B cell (primary cell): Measurements from ENCODE around the gene TSHZ3. TPM values are rescaled to one million over a fixed set of nuclear protein-coding genes. Genes with fewer than 3 reads are reported as not detected.

Experiments
- ATAC-seq: fragments of 200-7000 bp; cut with Tn5 transposase; one replicate; pipeline ENCODE4 v1.10.0; 2021; ENCODE audit warnings: low read depth, mild to moderate bottlenecking, moderate number of reproducible peaks, moderate library complexity
- CTCF ChIA-PET: fragments of 350-600 bp; sonication (Branson Sonifier 250); formaldehyde crosslinking; loops from one replicate; lab custom pipeline; 2021; ENCODE audit warnings: antibody characterized with exemption, inconsistent platforms; lab: Charles Lee
- POLR2A ChIA-PET: fragments of 350-600 bp; sonication (Branson Sonifier 250); formaldehyde crosslinking; loops from one replicate; lab custom pipeline; 2021; ENCODE audit warnings: antibody characterized with exemption; lab: Charles Lee
- DNase-seq: peaks from one replicate; pipeline ENCODE4 v3.0.0; 2013
- H2AFZ ChIP-seq: 2 replicates; pipeline ENCODE4 v1.6.1; 2012; ENCODE audit warnings: mild to moderate bottlenecking, low read depth, low read length; ENCODE audit not compliant: insufficient read depth, poor library complexity, severe bottlenecking
- H3K27ac ChIP-seq, 2 donors: 1 replicate in 1 of 2; 2 replicates in 1 of 2; pipeline ENCODE4 v1.5.1; 2012 to 2013; ENCODE audit warnings: low read length in 2 of 2, mild to moderate bottlenecking in 2 of 2, moderate library complexity in 1 of 2
- H3K27me3 ChIP-seq, 4 experiments: fragments of 200-600 bp in 1 of 4; sonication (generic) in 1 of 4; replicated peaks in 1 of 4; 1 replicate in 2 of 4; 2 replicates in 2 of 4; pipeline versions ENCODE4 v1.6.1 to v1.7.0; 2013 to 2016; ENCODE audit warnings: low read length in 3 of 4, mild to moderate bottlenecking in 2 of 4, mixed read lengths in 1 of 4, moderate library complexity in 1 of 4; ENCODE audit not compliant: insufficient read depth in 4 of 4, control insufficient read depth in 3 of 4; ENCODE audit errors: control extremely low read depth in 1 of 4
- H3K36me3 ChIP-seq, 2 experiments: replicated peaks in 1 of 2; 1 replicate in 1 of 2; 2 replicates in 1 of 2; pipeline versions ENCODE4 v1.6.1 to v1.7.1; 2013; ENCODE audit warnings: low read length in 1 of 2; ENCODE audit not compliant: insufficient read depth in 2 of 2, control insufficient read depth in 1 of 2; ENCODE audit errors: control extremely low read depth in 1 of 2, extremely low read depth in 1 of 2
- H3K4me1 ChIP-seq, 2 donors: fragments of 200-600 bp in 1 of 2; sonication (generic) in 1 of 2; 1 replicate in 1 of 2; 2 replicates in 1 of 2; pipeline versions ENCODE4 v1.5.1 to v1.6.1; 2013 to 2017; ENCODE audit warnings: low read length in 2 of 2; ENCODE audit not compliant: control insufficient read depth in 2 of 2, insufficient read depth in 2 of 2
- H3K4me2 ChIP-seq: replicated peaks from 2 replicates; pipeline ENCODE3; 2012; ENCODE audit warnings: mild to moderate bottlenecking, low read depth, low read length; ENCODE audit not compliant: poor library complexity, severe bottlenecking
- H3K4me3 ChIP-seq, 5 experiments: fragments of 200-600 bp in 1 of 5; sonication (generic) in 1 of 5; 1 replicate in 3 of 5; 2 replicates in 2 of 5; pipeline versions ENCODE4 v1.5.1 to v1.7.0; 2011 to 2016; ENCODE audit warnings: low read length in 4 of 5, mild to moderate bottlenecking in 4 of 5, low read depth in 2 of 5, control low read depth in 1 of 5, moderate library complexity in 1 of 5; ENCODE audit not compliant: insufficient read depth in 1 of 5; ENCODE audit errors: control extremely low read depth in 1 of 5, extremely low read depth in 1 of 5
- H3K79me2 ChIP-seq: fragments of 200-600 bp; sonication (generic); one replicate; pipeline ENCODE4 v1.6.0; 2016; ENCODE audit warnings: low read length; ENCODE audit not compliant: control insufficient read depth, insufficient read depth
- H3K9ac ChIP-seq: fragments of 200-600 bp; sonication (generic); 2 replicates; pipeline ENCODE4 v1.6.1; 2017; ENCODE audit warnings: mild to moderate bottlenecking, low read length, moderate library complexity
- H3K9me3 ChIP-seq, 3 donors: one replicate each; pipeline versions ENCODE4 v1.6.1 to v1.7.1; 2013; ENCODE audit warnings: low read length in 2 of 3; ENCODE audit not compliant: control insufficient read depth in 2 of 3, insufficient read depth in 1 of 3; ENCODE audit errors: control extremely low read depth in 1 of 3
- H4K20me1 ChIP-seq: 2 replicates; pipeline ENCODE4 v1.6.0; 2012; ENCODE audit warnings: mild to moderate bottlenecking, low read length; ENCODE audit not compliant: insufficient read depth, control insufficient read depth, poor library complexity, severe bottlenecking
- H3K27ac Mint-ChIP-seq: one replicate; pipeline ENCODE4 v1.8.0; 2021; ENCODE audit warnings: mixed read lengths
- H3K27me3 Mint-ChIP-seq: one replicate; pipeline ENCODE4 v1.8.0; 2021; ENCODE audit warnings: mixed read lengths
- H3K4me1 Mint-ChIP-seq: one replicate; pipeline ENCODE4 v1.8.0; 2021; ENCODE audit warnings: mixed read lengths
- H3K4me3 Mint-ChIP-seq: one replicate; pipeline ENCODE4 v1.8.0; 2021; ENCODE audit warnings: mixed read lengths
- H3K9me3 Mint-ChIP-seq: one replicate; pipeline ENCODE4 v1.8.0; 2022; ENCODE audit warnings: mixed read lengths; ENCODE audit not compliant: insufficient read depth
- EZH2 ChIP-seq: IDR thresholded peaks from 2 replicates; pipeline ENCODE4 v1.6.1; 2012; ENCODE audit warnings: borderline replicate concordance, low read depth, mild to moderate bottlenecking, moderate library complexity, low read length; ENCODE audit not compliant: insufficient read depth, poor library complexity, severe bottlenecking
- WGBS: methylation state at CpG from one replicate; pipeline ENCODE4 v1.1.5; 2013; ENCODE audit warnings: missing lambda C conversion rate; ENCODE audit not compliant: insufficient coverage; 5-methylcytosine and 5-hydroxymethylcytosine counted together
- intact Hi-C: fragments of 100-400 bp; cut with micrococcal nuclease; formaldehyde crosslinking; loops from one replicate; pipeline ENCODE4 v1.10.0; 2022
- polyA plus RNA-seq: library from polyadenylated mRNA; depleted of rRNA; stranded (reverse); fragments of >200 nt; gene quantifications from 2 replicates; pipeline ENCODE4 v1.2.3, GENCODE V29; 2012
- total RNA-seq, 2 donors: library from RNA; stranded (reverse); fragments of 120-200 nt in 1 of 2; gene quantifications; 1 replicate in 1 of 2; 2 replicates in 1 of 2; pipeline versions ENCODE4 v1.2.3 to v1.2.4, GENCODE V29; 2013 to 2022
- TF ChIP-seq, protein P1 (sequence below): fragments of 200-600 bp; IDR thresholded peaks from one replicate; pipeline ENCODE4 v1.8.0; 2022; ENCODE audit warnings: antibody characterized with exemption, mild to moderate bottlenecking

The TSHZ3 gene
- total and polyA plus RNA-seq, 2 donors (not counting 1 experiment from before 2014, with no cell fraction given) = 0.03 to 0.34 TPM

DNA sequence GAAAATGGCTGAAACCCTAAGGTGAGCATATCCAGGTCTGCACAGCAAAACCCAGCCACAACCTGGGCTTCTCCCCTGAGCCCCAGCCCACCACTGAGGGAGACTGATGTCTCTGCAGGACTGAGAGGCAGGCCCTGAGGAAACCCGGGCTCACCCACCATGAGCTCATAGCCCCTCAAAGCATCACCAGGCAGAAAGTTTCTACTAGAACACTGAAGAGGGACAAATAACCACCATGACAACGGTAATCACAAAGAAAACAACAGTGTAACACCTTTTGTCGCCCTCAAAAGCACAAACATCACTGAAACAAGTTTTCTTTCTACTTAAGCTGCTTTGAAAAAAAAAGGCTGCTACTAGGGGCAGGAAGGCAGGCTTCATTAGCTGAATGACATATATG lies 29.8 kb downstream of the TSHZ3 start:
- CTCF ChIA-PET = no interaction called here
- no peak overlapping the region for H3K27ac Mint-ChIP-seq
- TF ChIP-seq EZH2 = no peak
- TF ChIP-seq, protein P1, sequence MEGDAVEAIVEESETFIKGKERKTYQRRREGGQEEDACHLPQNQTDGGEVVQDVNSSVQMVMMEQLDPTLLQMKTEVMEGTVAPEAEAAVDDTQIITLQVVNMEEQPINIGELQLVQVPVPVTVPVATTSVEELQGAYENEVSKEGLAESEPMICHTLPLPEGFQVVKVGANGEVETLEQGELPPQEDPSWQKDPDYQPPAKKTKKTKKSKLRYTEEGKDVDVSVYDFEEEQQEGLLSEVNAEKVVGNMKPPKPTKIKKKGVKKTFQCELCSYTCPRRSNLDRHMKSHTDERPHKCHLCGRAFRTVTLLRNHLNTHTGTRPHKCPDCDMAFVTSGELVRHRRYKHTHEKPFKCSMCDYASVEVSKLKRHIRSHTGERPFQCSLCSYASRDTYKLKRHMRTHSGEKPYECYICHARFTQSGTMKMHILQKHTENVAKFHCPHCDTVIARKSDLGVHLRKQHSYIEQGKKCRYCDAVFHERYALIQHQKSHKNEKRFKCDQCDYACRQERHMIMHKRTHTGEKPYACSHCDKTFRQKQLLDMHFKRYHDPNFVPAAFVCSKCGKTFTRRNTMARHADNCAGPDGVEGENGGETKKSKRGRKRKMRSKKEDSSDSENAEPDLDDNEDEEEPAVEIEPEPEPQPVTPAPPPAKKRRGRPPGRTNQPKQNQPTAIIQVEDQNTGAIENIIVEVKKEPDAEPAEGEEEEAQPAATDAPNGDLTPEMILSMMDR = no peak
- Histone ChIP-seq H3K36me3 (no peaks in the 10 kb centered on the region), H2AFZ (no peak overlapping the region), H3K27ac (no peak overlapping the region), H3K79me2 (no peaks in the 10 kb centered on the region), H3K9ac (no peak overlapping the region), H3K27me3 (no peaks in the 10 kb centered on the region), H3K9me3 (peaks cover 0 to 12% (median 0%) of the 10 kb centered on the region in 3 donors), H4K20me1 (no peaks in the 10 kb centered on the region), H3K4me3 (no peak overlapping the region), H3K4me1 (no peaks in the 10 kb centered on the region), H3K4me2 (no peak overlapping the region)
- DNase-seq = no peak
- H3K9me3 Mint-ChIP-seq = no peaks in the 10 kb centered on the region
- POLR2A ChIA-PET = no interaction called here
- 88% methylated on average over 2 of the region's 3 CpGs for WGBS
- H3K4me3 Mint-ChIP-seq = no peak overlapping the region
- ATAC-seq = no peak
- intact Hi-C loops = no loop called here
- H3K27me3 Mint-ChIP-seq = no peaks in the 10 kb centered on the region
- H3K4me1 Mint-ChIP-seq = no peaks in the 10 kb centered on the region

- no peak overlapping the region for H3K4me2 ChIP-seq
- Mint-ChIP-seq H3K4me1 (no peaks in the 10 kb centered on the region), H3K27me3 (no peaks in the 10 kb centered on the region), H3K9me3 (no peaks in the 10 kb centered on the region), H3K27ac (no peak overlapping the region), H3K4me3 (no peak overlapping the region)
- H3K9me3 ChIP-seq = peaks cover 0 to 15% (median 0%) of the 10 kb centered on the region in 3 donors
- ATAC-seq (no peak), DNase-seq (no peak)
- no peaks in the 10 kb centered on the region for H3K79me2 ChIP-seq
- no peak overlapping the region for H2AFZ ChIP-seq
- no peaks in the 10 kb centered on the region for H3K27me3 ChIP-seq
- WGBS = 95% methylated on average over 2 of the region's 6 CpGs
- no peaks in the 10 kb centered on the region for H3K36me3 ChIP-seq
- H3K9ac ChIP-seq = no peak overlapping the region
- H3K27ac ChIP-seq = no peak overlapping the region
- CTCF ChIA-PET = no interaction called here
- H4K20me1 ChIP-seq = no peaks in the 10 kb centered on the region
- POLR2A ChIA-PET = no interaction called here
- intact Hi-C loops = no loop called here
- H3K4me3 ChIP-seq = no peak overlapping the region
- no peaks in the 10 kb centered on the region for H3K4me1 ChIP-seq
- no peak for TF ChIP-seq EZH2
- TF ChIP-seq, protein P1 = no peak
These were observed 30.3 kb downstream of the TSHZ3 start for GRCh38 chr19:31318790-31319425.
